HepG2 (cell line): ENCODE results near the gene SIRT7. TPM values are rescaled to one million over a fixed set of nuclear protein-coding genes. Genes with fewer than 3 reads are reported as not detected.
A peak's percentile ranks its signal among the peaks of the same experiment; 100 is the strongest.

Source experiments
- DR1 ChIP-seq: sonication (generic); formaldehyde crosslinking; IDR thresholded peaks from 2 replicates; pipeline ENCODE4 v1.8.0; 2021; ENCODE audit warnings: mild to moderate bottlenecking, missing genetic modification reagents, inconsistent platforms
- MIER3 ChIP-seq: IDR thresholded peaks from 2 replicates; pipeline ENCODE4 v1.6.1; 2016; ENCODE audit warnings: missing compliant biosample characterization, borderline replicate concordance
- YEATS4 ChIP-seq: sonication (generic); formaldehyde crosslinking; IDR thresholded peaks from 2 replicates; pipeline ENCODE4 v1.4.0; 2020; ENCODE audit warnings: missing genetic modification reagents, borderline replicate concordance
- ZFP36L2 ChIP-seq: sonication (generic); formaldehyde crosslinking; IDR thresholded peaks from 2 replicates; pipeline ENCODE4 v1.4.0; 2020; ENCODE audit warnings: missing genetic modification reagents
- ZNF30 ChIP-seq: sonication (generic); formaldehyde crosslinking; IDR thresholded peaks from 2 replicates; pipeline ENCODE4 v1.5.0; 2020; ENCODE audit warnings: mild to moderate bottlenecking, missing genetic modification reagents
- polyA plus RNA-seq, 8 experiments: library from polyadenylated mRNA; depleted of rRNA in 3 of 8; stranded (reverse) in 7 of 8; unstranded in 1 of 8; fragments of >200 nt; fragmentation: Illumina TruSeq in 4 of 8; extraction: Trizol in 4 of 8; gene quantifications; 2 replicates each; pipeline versions ENCODE4 v1.2.1 to v1.2.3, GENCODE V29; 2011 to 2016; ENCODE audit warnings: low read depth in 4 of 8, missing spikeins in 1 of 8, mixed read lengths in 1 of 8; ENCODE audit not compliant: insufficient read depth in 1 of 8
- total RNA-seq, 5 experiments: library from RNA; depleted of rRNA; stranded (reverse); fragments of >200 nt; fragmentation: Illumina TruSeq; extraction: Trizol; gene quantifications; 2 replicates each; pipeline ENCODE4 v1.2.3, GENCODE V29; 2016; ENCODE audit warnings: low read depth in 1 of 5
- TF ChIP-seq, protein P1 (sequence below): sonication (generic); formaldehyde crosslinking; IDR thresholded peaks from 2 replicates; pipeline ENCODE4 v1.9.0; 2021; ENCODE audit warnings: mild to moderate bottlenecking, missing genetic modification reagents
- TF ChIP-seq, protein P2 (sequence below): sonication (generic); formaldehyde crosslinking; IDR thresholded peaks from 2 replicates; pipeline ENCODE4 v1.4.0; 2020; ENCODE audit warnings: missing genetic modification reagents, borderline replicate concordance
- TF ChIP-seq, protein P3 (sequence below): sonication (generic); formaldehyde crosslinking; IDR thresholded peaks from 2 replicates; pipeline ENCODE4 v1.4.0; 2020; ENCODE audit warnings: missing genetic modification reagents
- TF ChIP-seq, protein P4 (sequence below): sonication (generic); formaldehyde crosslinking; IDR thresholded peaks from 2 replicates; pipeline ENCODE4 v1.4.0; 2020; ENCODE audit warnings: low read depth, missing genetic modification reagents

Gene SIRT7
- total and polyA plus RNA-seq, 2 of the 13 experiments (the other 11 are each of a cell fraction or from before 2014, with no cell fraction given): 8.3 to 24.8 TPM

DNA sequence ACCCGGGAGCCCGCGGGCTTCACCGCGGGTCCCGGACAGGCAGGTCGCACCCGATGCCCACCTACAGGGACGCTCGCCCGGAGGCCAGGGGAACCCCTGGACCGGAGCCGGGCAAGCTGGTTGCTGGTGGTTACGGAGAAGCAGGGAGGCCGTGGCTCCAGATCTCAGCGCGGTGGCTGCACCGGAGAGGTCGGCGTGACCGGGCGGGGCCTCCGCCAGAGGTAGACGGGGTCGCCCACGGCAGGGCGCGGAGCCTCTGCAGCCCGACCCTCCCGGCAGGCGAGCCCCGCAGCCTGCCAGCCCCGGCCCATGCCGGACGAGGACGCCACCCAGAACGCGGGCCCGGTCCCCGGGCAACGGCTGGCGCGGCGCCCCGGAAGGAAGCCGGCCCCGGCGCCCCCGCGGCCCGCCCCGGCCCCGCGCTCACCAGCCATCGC, 7.1 kb downstream of the SIRT7 start (continued):
- TF ChIP-seq, protein P1, sequence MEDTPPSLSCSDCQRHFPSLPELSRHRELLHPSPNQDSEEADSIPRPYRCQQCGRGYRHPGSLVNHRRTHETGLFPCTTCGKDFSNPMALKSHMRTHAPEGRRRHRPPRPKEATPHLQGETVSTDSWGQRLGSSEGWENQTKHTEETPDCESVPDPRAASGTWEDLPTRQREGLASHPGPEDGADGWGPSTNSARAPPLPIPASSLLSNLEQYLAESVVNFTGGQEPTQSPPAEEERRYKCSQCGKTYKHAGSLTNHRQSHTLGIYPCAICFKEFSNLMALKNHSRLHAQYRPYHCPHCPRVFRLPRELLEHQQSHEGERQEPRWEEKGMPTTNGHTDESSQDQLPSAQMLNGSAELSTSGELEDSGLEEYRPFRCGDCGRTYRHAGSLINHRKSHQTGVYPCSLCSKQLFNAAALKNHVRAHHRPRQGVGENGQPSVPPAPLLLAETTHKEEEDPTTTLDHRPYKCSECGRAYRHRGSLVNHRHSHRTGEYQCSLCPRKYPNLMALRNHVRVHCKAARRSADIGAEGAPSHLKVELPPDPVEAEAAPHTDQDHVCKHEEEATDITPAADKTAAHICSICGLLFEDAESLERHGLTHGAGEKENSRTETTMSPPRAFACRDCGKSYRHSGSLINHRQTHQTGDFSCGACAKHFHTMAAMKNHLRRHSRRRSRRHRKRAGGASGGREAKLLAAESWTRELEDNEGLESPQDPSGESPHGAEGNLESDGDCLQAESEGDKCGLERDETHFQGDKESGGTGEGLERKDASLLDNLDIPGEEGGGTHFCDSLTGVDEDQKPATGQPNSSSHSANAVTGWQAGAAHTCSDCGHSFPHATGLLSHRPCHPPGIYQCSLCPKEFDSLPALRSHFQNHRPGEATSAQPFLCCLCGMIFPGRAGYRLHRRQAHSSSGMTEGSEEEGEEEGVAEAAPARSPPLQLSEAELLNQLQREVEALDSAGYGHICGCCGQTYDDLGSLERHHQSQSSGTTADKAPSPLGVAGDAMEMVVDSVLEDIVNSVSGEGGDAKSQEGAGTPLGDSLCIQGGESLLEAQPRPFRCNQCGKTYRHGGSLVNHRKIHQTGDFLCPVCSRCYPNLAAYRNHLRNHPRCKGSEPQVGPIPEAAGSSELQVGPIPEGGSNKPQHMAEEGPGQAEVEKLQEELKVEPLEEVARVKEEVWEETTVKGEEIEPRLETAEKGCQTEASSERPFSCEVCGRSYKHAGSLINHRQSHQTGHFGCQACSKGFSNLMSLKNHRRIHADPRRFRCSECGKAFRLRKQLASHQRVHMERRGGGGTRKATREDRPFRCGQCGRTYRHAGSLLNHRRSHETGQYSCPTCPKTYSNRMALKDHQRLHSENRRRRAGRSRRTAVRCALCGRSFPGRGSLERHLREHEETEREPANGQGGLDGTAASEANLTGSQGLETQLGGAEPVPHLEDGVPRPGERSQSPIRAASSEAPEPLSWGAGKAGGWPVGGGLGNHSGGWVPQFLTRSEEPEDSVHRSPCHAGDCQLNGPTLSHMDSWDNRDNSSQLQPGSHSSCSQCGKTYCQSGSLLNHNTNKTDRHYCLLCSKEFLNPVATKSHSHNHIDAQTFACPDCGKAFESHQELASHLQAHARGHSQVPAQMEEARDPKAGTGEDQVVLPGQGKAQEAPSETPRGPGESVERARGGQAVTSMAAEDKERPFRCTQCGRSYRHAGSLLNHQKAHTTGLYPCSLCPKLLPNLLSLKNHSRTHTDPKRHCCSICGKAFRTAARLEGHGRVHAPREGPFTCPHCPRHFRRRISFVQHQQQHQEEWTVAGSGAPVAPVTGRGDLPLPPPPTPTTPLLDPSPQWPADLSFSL (CRISPR knock-in tag): no peak; the same call in 1 of the 2 replicates
- TF ChIP-seq, protein P2, sequence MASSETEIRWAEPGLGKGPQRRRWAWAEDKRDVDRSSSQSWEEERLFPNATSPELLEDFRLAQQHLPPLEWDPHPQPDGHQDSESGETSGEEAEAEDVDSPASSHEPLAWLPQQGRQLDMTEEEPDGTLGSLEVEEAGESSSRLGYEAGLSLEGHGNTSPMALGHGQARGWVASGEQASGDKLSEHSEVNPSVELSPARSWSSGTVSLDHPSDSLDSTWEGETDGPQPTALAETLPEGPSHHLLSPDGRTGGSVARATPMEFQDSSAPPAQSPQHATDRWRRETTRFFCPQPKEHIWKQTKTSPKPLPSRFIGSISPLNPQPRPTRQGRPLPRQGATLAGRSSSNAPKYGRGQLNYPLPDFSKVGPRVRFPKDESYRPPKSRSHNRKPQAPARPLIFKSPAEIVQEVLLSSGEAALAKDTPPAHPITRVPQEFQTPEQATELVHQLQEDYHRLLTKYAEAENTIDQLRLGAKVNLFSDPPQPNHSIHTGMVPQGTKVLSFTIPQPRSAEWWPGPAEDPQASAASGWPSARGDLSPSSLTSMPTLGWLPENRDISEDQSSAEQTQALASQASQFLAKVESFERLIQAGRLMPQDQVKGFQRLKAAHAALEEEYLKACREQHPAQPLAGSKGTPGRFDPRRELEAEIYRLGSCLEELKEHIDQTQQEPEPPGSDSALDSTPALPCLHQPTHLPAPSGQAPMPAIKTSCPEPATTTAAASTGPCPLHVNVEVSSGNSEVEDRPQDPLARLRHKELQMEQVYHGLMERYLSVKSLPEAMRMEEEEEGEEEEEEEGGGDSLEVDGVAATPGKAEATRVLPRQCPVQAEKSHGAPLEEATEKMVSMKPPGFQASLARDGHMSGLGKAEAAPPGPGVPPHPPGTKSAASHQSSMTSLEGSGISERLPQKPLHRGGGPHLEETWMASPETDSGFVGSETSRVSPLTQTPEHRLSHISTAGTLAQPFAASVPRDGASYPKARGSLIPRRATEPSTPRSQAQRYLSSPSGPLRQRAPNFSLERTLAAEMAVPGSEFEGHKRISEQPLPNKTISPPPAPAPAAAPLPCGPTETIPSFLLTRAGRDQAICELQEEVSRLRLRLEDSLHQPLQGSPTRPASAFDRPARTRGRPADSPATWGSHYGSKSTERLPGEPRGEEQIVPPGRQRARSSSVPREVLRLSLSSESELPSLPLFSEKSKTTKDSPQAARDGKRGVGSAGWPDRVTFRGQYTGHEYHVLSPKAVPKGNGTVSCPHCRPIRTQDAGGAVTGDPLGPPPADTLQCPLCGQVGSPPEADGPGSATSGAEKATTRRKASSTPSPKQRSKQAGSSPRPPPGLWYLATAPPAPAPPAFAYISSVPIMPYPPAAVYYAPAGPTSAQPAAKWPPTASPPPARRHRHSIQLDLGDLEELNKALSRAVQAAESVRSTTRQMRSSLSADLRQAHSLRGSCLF: no peak
- TF ChIP-seq, protein P3, sequence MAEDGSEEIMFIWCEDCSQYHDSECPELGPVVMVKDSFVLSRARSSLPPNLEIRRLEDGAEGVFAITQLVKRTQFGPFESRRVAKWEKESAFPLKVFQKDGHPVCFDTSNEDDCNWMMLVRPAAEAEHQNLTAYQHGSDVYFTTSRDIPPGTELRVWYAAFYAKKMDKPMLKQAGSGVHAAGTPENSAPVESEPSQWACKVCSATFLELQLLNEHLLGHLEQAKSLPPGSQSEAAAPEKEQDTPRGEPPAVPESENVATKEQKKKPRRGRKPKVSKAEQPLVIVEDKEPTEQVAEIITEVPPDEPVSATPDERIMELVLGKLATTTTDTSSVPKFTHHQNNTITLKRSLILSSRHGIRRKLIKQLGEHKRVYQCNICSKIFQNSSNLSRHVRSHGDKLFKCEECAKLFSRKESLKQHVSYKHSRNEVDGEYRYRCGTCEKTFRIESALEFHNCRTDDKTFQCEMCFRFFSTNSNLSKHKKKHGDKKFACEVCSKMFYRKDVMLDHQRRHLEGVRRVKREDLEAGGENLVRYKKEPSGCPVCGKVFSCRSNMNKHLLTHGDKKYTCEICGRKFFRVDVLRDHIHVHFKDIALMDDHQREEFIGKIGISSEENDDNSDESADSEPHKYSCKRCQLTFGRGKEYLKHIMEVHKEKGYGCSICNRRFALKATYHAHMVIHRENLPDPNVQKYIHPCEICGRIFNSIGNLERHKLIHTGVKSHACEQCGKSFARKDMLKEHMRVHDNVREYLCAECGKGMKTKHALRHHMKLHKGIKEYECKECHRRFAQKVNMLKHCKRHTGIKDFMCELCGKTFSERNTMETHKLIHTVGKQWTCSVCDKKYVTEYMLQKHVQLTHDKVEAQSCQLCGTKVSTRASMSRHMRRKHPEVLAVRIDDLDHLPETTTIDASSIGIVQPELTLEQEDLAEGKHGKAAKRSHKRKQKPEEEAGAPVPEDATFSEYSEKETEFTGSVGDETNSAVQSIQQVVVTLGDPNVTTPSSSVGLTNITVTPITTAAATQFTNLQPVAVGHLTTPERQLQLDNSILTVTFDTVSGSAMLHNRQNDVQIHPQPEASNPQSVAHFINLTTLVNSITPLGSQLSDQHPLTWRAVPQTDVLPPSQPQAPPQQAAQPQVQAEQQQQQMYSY: no peak; the same call in 1 of the 2 replicates
- TF ChIP-seq MIER3 (CRISPR knock-in tag) (no peak), ZFP36L2 (CRISPR knock-in tag) (0 out of 2 replicates have a peak, but pooled peaks have one; percentile 5), DR1 (no peak), YEATS4 (CRISPR knock-in tag) (peak; percentile 16; the same call in 1 of the 2 replicates), ZNF30 (no peak)
- TF ChIP-seq, protein P4, sequence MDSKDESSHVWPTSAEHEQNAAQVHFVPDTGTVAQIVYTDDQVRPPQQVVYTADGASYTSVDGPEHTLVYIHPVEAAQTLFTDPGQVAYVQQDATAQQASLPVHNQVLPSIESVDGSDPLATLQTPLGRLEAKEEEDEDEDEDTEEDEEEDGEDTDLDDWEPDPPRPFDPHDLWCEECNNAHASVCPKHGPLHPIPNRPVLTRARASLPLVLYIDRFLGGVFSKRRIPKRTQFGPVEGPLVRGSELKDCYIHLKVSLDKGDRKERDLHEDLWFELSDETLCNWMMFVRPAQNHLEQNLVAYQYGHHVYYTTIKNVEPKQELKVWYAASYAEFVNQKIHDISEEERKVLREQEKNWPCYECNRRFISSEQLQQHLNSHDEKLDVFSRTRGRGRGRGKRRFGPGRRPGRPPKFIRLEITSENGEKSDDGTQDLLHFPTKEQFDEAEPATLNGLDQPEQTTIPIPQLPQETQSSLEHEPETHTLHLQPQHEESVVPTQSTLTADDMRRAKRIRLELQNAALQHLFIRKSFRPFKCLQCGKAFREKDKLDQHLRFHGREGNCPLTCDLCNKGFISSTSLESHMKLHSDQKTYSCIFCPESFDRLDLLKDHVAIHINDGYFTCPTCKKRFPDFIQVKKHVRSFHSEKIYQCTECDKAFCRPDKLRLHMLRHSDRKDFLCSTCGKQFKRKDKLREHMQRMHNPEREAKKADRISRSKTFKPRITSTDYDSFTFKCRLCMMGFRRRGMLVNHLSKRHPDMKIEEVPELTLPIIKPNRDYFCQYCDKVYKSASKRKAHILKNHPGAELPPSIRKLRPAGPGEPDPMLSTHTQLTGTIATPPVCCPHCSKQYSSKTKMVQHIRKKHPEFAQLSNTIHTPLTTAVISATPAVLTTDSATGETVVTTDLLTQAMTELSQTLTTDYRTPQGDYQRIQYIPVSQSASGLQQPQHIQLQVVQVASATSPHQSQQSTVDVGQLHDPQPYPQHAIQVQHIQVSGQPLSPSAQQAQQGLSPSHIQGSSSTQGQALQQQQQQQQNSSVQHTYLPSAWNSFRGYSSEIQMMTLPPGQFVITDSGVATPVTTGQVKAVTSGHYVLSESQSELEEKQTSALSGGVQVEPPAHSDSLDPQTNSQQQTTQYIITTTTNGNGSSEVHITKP (CRISPR knock-in tag): no peak
